ENCODE results near the gene C1QL1.

- TF ChIP-seq, protein P1, sequence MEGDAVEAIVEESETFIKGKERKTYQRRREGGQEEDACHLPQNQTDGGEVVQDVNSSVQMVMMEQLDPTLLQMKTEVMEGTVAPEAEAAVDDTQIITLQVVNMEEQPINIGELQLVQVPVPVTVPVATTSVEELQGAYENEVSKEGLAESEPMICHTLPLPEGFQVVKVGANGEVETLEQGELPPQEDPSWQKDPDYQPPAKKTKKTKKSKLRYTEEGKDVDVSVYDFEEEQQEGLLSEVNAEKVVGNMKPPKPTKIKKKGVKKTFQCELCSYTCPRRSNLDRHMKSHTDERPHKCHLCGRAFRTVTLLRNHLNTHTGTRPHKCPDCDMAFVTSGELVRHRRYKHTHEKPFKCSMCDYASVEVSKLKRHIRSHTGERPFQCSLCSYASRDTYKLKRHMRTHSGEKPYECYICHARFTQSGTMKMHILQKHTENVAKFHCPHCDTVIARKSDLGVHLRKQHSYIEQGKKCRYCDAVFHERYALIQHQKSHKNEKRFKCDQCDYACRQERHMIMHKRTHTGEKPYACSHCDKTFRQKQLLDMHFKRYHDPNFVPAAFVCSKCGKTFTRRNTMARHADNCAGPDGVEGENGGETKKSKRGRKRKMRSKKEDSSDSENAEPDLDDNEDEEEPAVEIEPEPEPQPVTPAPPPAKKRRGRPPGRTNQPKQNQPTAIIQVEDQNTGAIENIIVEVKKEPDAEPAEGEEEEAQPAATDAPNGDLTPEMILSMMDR (IDR thresholded peaks at IDR 0.05) = no peak
- TF ChIP-seq POLR2A (IDR thresholded peaks at IDR 0.05) = no peak
Measured at GRCh38 chr17:44990994-44991393, 22.9 kb upstream of the C1QL1 start.

Data from ovary (tissue), 3 donors.